ENCODE measurements around the gene EEF1A2.

DNA sequence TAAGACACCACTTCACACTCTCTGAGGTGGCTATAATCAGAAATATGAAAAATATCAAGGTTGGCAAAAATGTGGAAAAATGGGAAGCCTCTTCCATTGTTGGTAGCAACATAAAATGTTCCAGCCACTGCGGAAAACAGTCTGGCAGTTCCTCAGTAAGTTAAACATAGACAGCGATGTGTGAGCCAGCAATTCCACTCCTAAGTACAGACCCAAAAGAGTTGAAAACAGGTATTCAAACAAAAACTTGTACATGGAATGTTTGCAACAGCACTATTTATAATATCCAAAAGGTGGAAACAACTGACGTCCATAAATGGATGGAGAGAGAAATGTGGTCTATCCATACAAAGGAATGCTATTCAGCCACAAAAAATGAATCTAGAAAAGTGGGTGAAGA lies 14.3 kb upstream of the EEF1A2 start:
- TF ChIP-seq POLR2AphosphoS5 (IDR thresholded peaks at IDR 0.05; ENCODE audit: low read depth, low read length) (no peak), TAF1 (IDR thresholded peaks at IDR 0.05; ENCODE audit: borderline replicate concordance, insufficient read depth, low read length) (no peak)
